Upper lobe of left lung (tissue), 6 donors: ENCODE measurements around the gene IMMP1L. TPM values are rescaled to one million over a fixed set of nuclear protein-coding genes. Genes with fewer than 3 reads are reported as not detected.

Source experiments
- ATAC-seq, 2 donors: fragments of 200-7000 bp; cut with Tn5 transposase; one replicate each; pipeline ENCODE4 v1.9.1; 2022; ENCODE audit warnings: mild to moderate bottlenecking in 2 of 2, moderate library complexity in 2 of 2; ENCODE audit not compliant: low FRiP score in 2 of 2
- DNase-seq, 2 donors: peaks; one replicate each; pipeline ENCODE4 v3.0.0-alpha.2; 2019 to 2020
- H3K27ac ChIP-seq, 4 donors: fragments of 200-600 bp; sonication (generic); one replicate each; pipeline ENCODE4 v1.5.1; 2016 to 2019
- H3K27me3 ChIP-seq, 4 donors: fragments of 200-600 bp; sonication (generic); one replicate each; pipeline ENCODE4 v1.5.1; 2017 to 2019
- H3K36me3 ChIP-seq, 4 donors: fragments of 200-600 bp; sonication (generic); one replicate each; pipeline ENCODE4 v1.5.1; 2016 to 2019
- H3K4me1 ChIP-seq, 4 donors: fragments of 200-600 bp; sonication (generic); one replicate each; pipeline ENCODE4 v1.5.1; 2018 to 2019
- H3K4me3 ChIP-seq, 4 donors: fragments of 200-600 bp; sonication (generic); one replicate each; pipeline ENCODE4 v1.5.1; 2017 to 2019; ENCODE audit warnings: mild to moderate bottlenecking in 2 of 4, moderate library complexity in 1 of 4
- H3K9me3 ChIP-seq, 4 donors: fragments of 200-600 bp; sonication (generic); one replicate each; pipeline ENCODE4 v1.5.1; 2018 to 2019
- CTCF ChIP-seq, 6 experiments: fragments of 450-650 bp in 4 of 6; fragments of 200-600 bp in 2 of 6; sonication (generic) in 2 of 6; IDR thresholded peaks; one replicate each; pipeline ENCODE4 v1.5.1; 2016 to 2019; ENCODE audit warnings: antibody characterized with exemption in 6 of 6
- EP300 ChIP-seq, 4 donors: sonication (generic); formaldehyde crosslinking; IDR thresholded peaks; one replicate each; pipeline ENCODE4 v1.5.1; 2017; ENCODE audit warnings: antibody characterized with exemption in 4 of 4, control low read depth in 2 of 4
- POLR2A ChIP-seq, 4 donors: fragments of 450-650 bp; IDR thresholded peaks; one replicate each; pipeline ENCODE4 v1.5.1; 2016 to 2017; ENCODE audit warnings: antibody characterized with exemption in 4 of 4, mild to moderate bottlenecking in 2 of 4
- POLR2AphosphoS5 ChIP-seq, 2 donors: sonication (generic); formaldehyde crosslinking; IDR thresholded peaks; one replicate each; pipeline ENCODE4 v1.5.1; 2017; ENCODE audit warnings: antibody characterized with exemption in 2 of 2
- WGBS, 2 donors: methylation state at CpG; one replicate each; pipeline ENCODE4 v1.1.5; 2017 to 2018; 5-methylcytosine and 5-hydroxymethylcytosine counted together
- total RNA-seq, 6 donors: library from RNA; depleted of rRNA in 4 of 6; stranded (reverse); fragments of >200 nt in 4 of 6; gene quantifications; one replicate each; pipeline versions ENCODE4 v1.1.0 to v1.2.1, GENCODE V29; 2016 to 2021
- donor health status: DM: no; HTN: no; CAD: no; lungs with moderate emphysema.
- donor health status: DM: no; HTN: yes; CAD: no; lungs with severe emphysema.

The IMMP1L gene
- total RNA-seq, 6 donors from 2014 or later = 2.9 to 38.2 (median 14.2) TPM

GRCh38 chr11:31493235-31493634, 16.2 kb downstream of the IMMP1L start:
- Histone ChIP-seq H3K4me1 (no peaks in the 10 kb centered on the region), H3K27me3 (no peaks in the 10 kb centered on the region), H3K36me3 (no peaks in the 10 kb centered on the region), H3K9me3 (no peaks in the 10 kb centered on the region), H3K27ac (no peak overlapping the region), H3K4me3 (no peak overlapping the region)
- DNase-seq (no peak), ATAC-seq (no peak)
- WGBS, 2 donors = 95 to 100% methylated on average over 4 of the region's 4 CpGs
- TF ChIP-seq CTCF (IDR thresholded peaks at IDR 0.05) (no peak), EP300 (IDR thresholded peaks at IDR 0.05) (no peak), POLR2A (IDR thresholded peaks at IDR 0.05) (no peak), POLR2AphosphoS5 (IDR thresholded peaks at IDR 0.05) (no peak)

DNA sequence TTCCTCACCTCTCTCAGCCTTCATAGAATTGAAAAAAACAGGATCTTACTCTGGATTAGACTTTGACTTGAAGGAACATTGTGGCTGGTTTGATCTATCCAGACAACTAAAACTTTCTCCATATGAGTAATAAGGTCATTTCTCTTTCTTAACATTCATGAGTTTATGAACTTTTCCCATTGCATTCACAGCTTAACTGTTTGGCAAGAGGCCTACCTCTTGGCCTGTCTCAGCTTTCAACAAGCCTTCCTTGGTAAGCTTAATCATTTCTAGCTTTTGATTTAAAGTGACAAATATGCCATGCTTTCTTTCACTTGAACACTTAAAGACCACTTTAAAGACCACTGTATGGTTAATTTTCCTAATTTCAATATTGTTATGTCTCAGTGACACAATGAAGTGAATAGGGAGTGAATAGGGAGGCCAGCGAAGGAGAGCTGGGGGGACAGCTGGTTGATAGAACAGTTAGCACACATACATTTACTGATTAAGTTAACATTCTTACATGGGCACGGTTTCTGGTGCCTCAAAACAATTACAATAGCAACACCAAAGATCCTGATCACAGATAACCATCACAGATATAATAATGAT, 17.0 kb downstream of the IMMP1L start:
- DNase-seq (no peak), ATAC-seq (no peak)
- WGBS, 2 donors = 80 to 87% methylated on average over 2 of the region's 2 CpGs
- Histone ChIP-seq H3K36me3 (no peaks in the 10 kb centered on the region), H3K27me3 (no peaks in the 10 kb centered on the region), H3K9me3 (no peaks in the 10 kb centered on the region), H3K4me1 (no peaks in the 10 kb centered on the region), H3K4me3 (no peak overlapping the region), H3K27ac (no peak overlapping the region)
- TF ChIP-seq EP300 (IDR thresholded peaks at IDR 0.05) (no peak), POLR2A (IDR thresholded peaks at IDR 0.05) (no peak), POLR2AphosphoS5 (IDR thresholded peaks at IDR 0.05) (no peak), CTCF (IDR thresholded peaks at IDR 0.05) (no peak)

DNA sequence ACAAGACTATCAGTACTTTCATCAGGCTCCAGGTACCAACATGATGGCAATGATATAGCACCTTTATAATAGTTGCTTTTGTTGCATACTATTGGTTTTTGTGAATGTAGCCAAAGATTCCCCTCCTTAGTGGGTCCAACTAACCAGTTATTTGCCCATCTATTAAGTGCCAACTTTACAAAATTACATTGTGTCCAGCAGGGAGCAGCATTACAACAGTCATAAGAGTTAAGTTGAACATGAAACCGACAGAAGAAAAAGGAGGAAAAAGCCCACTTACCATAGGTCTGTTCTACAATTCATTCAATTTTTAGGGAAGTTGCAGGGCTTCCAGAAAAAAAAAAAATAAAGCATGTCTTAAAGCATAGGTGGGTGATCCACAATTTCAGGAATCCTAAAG, 21.6 kb downstream of the IMMP1L start:
- ATAC-seq (no peak), DNase-seq (no peak)
- no peaks in the 10 kb centered on the region for H3K27me3 ChIP-seq
- no peaks in the 10 kb centered on the region for H3K4me1 ChIP-seq
- H3K36me3 ChIP-seq = no peaks in the 10 kb centered on the region
- TF ChIP-seq POLR2A (IDR thresholded peaks at IDR 0.05) (no peak), CTCF (IDR thresholded peaks at IDR 0.05) (peak in 3 of 6 experiments; percentile 11 to 38 (median 29))
- H3K4me3 ChIP-seq = no peak overlapping the region
- H3K9me3 ChIP-seq = no peaks in the 10 kb centered on the region
- no peak overlapping the region for H3K27ac ChIP-seq
- WGBS, 2 donors = 23 to 26% methylated on average over 1 of the region's 1 CpG

DNA sequence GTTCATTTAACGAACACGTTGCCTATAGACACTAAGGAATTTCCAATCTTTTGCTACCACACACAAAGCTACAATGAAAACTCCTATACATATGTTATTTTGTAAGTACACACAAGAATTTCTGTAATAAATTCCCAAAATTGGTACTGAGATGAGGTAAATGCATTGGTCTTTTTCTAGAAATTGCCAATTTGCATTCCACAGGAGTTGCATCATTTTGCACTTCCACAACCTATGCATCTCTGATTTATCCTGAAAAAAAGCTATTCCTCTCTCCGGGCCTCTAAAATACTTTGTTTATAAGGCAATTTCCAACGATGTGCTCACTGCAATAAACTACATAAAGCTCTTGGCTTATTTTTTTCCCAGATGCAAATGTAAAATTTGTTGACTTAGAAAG, 24.9 kb downstream of the IMMP1L start:
- no peak for DNase-seq
- Histone ChIP-seq H3K36me3 (no peaks in the 10 kb centered on the region), H3K27me3 (no peaks in the 10 kb centered on the region), H3K9me3 (no peaks in the 10 kb centered on the region), H3K4me3 (no peak overlapping the region), H3K4me1 (no peaks in the 10 kb centered on the region), H3K27ac (no peak overlapping the region)
- no peak for ATAC-seq
- 86 to 93% methylated on average over 4 of the region's 4 CpGs for WGBS, 2 donors
- no peak for TF ChIP-seq POLR2A (IDR thresholded peaks at IDR 0.05)
- no peak for TF ChIP-seq CTCF (IDR thresholded peaks at IDR 0.05)
- no peak for TF ChIP-seq POLR2AphosphoS5 (IDR thresholded peaks at IDR 0.05)
- TF ChIP-seq EP300 (IDR thresholded peaks at IDR 0.05) = no peak

DNA sequence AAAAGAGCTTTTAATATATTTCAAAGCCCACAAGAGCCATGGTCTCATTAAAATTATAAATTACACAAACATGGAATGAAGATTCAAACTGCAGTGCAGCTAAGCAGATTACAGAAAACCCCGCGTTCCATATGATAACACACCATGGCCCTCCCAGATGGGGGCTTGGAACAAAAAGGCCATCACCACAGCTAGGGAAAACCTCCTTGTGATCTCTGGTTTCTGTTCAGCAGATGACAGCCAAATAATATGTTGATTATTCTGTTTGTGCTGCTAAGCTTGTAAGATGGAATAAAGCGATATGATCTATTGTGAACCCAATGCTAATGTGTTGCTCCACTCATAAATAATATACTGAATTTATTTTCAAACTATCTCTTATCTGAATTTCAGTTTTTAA, 28.5 kb downstream of the IMMP1L start:
- Histone ChIP-seq H3K9me3 (no peaks in the 10 kb centered on the region), H3K36me3 (no peaks in the 10 kb centered on the region), H3K4me3 (no peak overlapping the region), H3K4me1 (no peaks in the 10 kb centered on the region), H3K27ac (no peak overlapping the region), H3K27me3 (no peaks in the 10 kb centered on the region)
- no peak for ATAC-seq
- 98 to 99% methylated on average over 3 of the region's 3 CpGs for WGBS, 2 donors
- TF ChIP-seq EP300 (IDR thresholded peaks at IDR 0.05) (no peak), CTCF (IDR thresholded peaks at IDR 0.05) (no peak), POLR2A (IDR thresholded peaks at IDR 0.05) (no peak)
- no peak for DNase-seq
